CD14-positive monocyte (primary cell): ENCODE results near the gene CDH4. TPM values are rescaled to one million over a fixed set of nuclear protein-coding genes. Genes with fewer than 3 reads are reported as not detected.

ENCODE experiments used
- DNase-seq, 3 donors: peaks; one replicate each; pipeline ENCODE4 v3.0.0-alpha.2; 2011 to 2022
- H2AFZ ChIP-seq: 2 replicates; pipeline ENCODE4 v1.6.0; 2012; ENCODE audit warnings: mild to moderate bottlenecking, low read depth, low read length, inconsistent platforms; ENCODE audit not compliant: insufficient read depth, poor library complexity, severe bottlenecking
- H3K27ac ChIP-seq, 2 donors: 1 replicate in 1 of 2; 2 replicates in 1 of 2; pipeline ENCODE4 v1.5.1; 2012 to 2013; ENCODE audit warnings: low read length in 2 of 2, control low read depth in 1 of 2, inconsistent platforms in 1 of 2, low read depth in 1 of 2, mild to moderate bottlenecking in 1 of 2
- H3K27me3 ChIP-seq, 2 donors: one replicate each; pipeline versions ENCODE4 v1.6.0 to v1.6.1; 2011 to 2013; ENCODE audit warnings: low read length in 2 of 2; ENCODE audit not compliant: control insufficient read depth in 2 of 2, insufficient read depth in 2 of 2
- H3K36me3 ChIP-seq, 2 donors: replicated peaks in 1 of 2; 1 replicate in 1 of 2; 2 replicates in 1 of 2; pipeline versions ENCODE4 v1.5.1 to v1.6.1; 2012 to 2013; ENCODE audit warnings: low read length in 2 of 2, control low read depth in 1 of 2, inconsistent platforms in 1 of 2, mild to moderate bottlenecking in 1 of 2; ENCODE audit not compliant: insufficient read depth in 2 of 2, control insufficient read depth in 1 of 2
- H3K4me1 ChIP-seq, 2 donors: 1 replicate in 1 of 2; 2 replicates in 1 of 2; pipeline versions ENCODE4 v1.5.1 to v1.6.1; 2012 to 2013; ENCODE audit warnings: low read length in 2 of 2, control low read depth in 1 of 2, inconsistent platforms in 1 of 2, mild to moderate bottlenecking in 1 of 2, moderate library complexity in 1 of 2; ENCODE audit not compliant: insufficient read depth in 2 of 2, control insufficient read depth in 1 of 2
- H3K4me2 ChIP-seq: replicated peaks from 2 replicates; pipeline ENCODE3; 2012; ENCODE audit warnings: low read length, moderate library complexity, mild to moderate bottlenecking; ENCODE audit not compliant: poor library complexity, severe bottlenecking; ENCODE audit errors: extremely low read depth
- H3K4me3 ChIP-seq, 3 experiments: fragments of 200-600 bp in 1 of 3; sonication (generic) in 1 of 3; replicated peaks in 1 of 3; 1 replicate in 2 of 3; 2 replicates in 1 of 3; pipeline ENCODE4 v1.5.1; 2011 to 2013; ENCODE audit warnings: low read length in 3 of 3, mild to moderate bottlenecking in 3 of 3, control low read depth in 2 of 3, low read depth in 2 of 3, inconsistent platforms in 1 of 3, moderate library complexity in 1 of 3
- H3K79me2 ChIP-seq: 2 replicates; pipeline ENCODE4 v1.6.0; 2012; ENCODE audit warnings: mild to moderate bottlenecking, control low read depth, inconsistent platforms, low read length, moderate library complexity; ENCODE audit not compliant: insufficient read depth
- H3K9ac ChIP-seq: 2 replicates; pipeline ENCODE4 v1.6.0; 2017; ENCODE audit warnings: low read length, mild to moderate bottlenecking; ENCODE audit not compliant: insufficient read depth, poor library complexity, severe bottlenecking
- H3K9me3 ChIP-seq, 2 donors: replicated peaks in 1 of 2; 1 replicate in 1 of 2; 2 replicates in 1 of 2; pipeline versions ENCODE4 v1.5.1 to v1.6.1; 2012 to 2013; ENCODE audit warnings: low read length in 2 of 2, control low read depth in 1 of 2; ENCODE audit not compliant: control insufficient read depth in 1 of 2, insufficient read depth in 1 of 2
- H4K20me1 ChIP-seq: 2 replicates; pipeline ENCODE4 v1.6.0; 2012; ENCODE audit warnings: mild to moderate bottlenecking, low read length, control low read depth, moderate library complexity; ENCODE audit not compliant: insufficient read depth
- H3K27ac Mint-ChIP-seq, 7 donors: one replicate each; pipeline ENCODE4 v1.8.0; 2020; ENCODE audit warnings: mild to moderate bottlenecking in 7 of 7, mixed read lengths in 7 of 7, moderate library complexity in 6 of 7, inconsistent platforms in 2 of 7
- H3K27me3 Mint-ChIP-seq, 3 donors: one replicate each; pipeline ENCODE4 v1.8.0; 2021 to 2022; ENCODE audit warnings: low read depth in 3 of 3, mild to moderate bottlenecking in 3 of 3, mixed read lengths in 3 of 3, moderate library complexity in 3 of 3, inconsistent platforms in 1 of 3
- H3K36me3 Mint-ChIP-seq, 2 donors: one replicate each; pipeline ENCODE4 v1.8.0; 2020; ENCODE audit warnings: mixed read lengths in 2 of 2, inconsistent platforms in 1 of 2, mild to moderate bottlenecking in 1 of 2
- H3K4me1 Mint-ChIP-seq: one replicate; pipeline ENCODE4 v1.8.0; 2020; ENCODE audit warnings: mild to moderate bottlenecking, mixed read lengths
- H3K4me3 Mint-ChIP-seq, 2 donors: one replicate each; pipeline ENCODE4 v1.8.0; 2020; ENCODE audit warnings: mild to moderate bottlenecking in 2 of 2, mixed read lengths in 2 of 2, moderate library complexity in 1 of 2
- H3K9me3 Mint-ChIP-seq, 7 donors: one replicate each; pipeline ENCODE4 v1.8.0; 2020 to 2022; ENCODE audit warnings: mixed read lengths in 7 of 7, mild to moderate bottlenecking in 6 of 7, moderate library complexity in 6 of 7, inconsistent platforms in 2 of 7
- CTCF ChIP-seq: fragments of 200-600 bp; IDR thresholded peaks from one replicate; pipeline ENCODE4 v1.8.0; 2022; ENCODE audit warnings: antibody characterized with exemption, mild to moderate bottlenecking
- whole genome bisulfite sequencing: methylation state at CpG from one replicate; pipeline ENCODE4 v1.1.5; 2013; ENCODE audit warnings: missing lambda C conversion rate; ENCODE audit not compliant: insufficient coverage; 5-methylcytosine and 5-hydroxymethylcytosine counted together
- intact Hi-C, 2 donors: fragments of 100-400 bp; cut with micrococcal nuclease; formaldehyde crosslinking; loops; one replicate each; pipeline versions ENCODE4 v1.15.0 to v1.15.1; 2023
- polyA plus RNA-seq, 3 donors: library from polyadenylated mRNA; depleted of rRNA in 1 of 3; unstranded in 2 of 3; stranded (reverse) in 1 of 3; fragments of 300-500 nt in 2 of 3; fragments of >200 nt in 1 of 3; fragmentation: Illumina TruSeq in 2 of 3; gene quantifications; 1 replicate in 2 of 3; 2 replicates in 1 of 3; pipeline ENCODE4 v1.2.3, GENCODE V29; 2012 to 2021

The CDH4 gene
- polyA plus RNA-seq, 3 donors = not detected

GRCh38 chr20:61260905-61261304 is 8.8 kb downstream of the CDH4 start:
- Mint-ChIP-seq H3K36me3 (no peaks in the 10 kb centered on the region), H3K27ac (no peak overlapping the region), H3K27me3 (peaks cover 8 to 14% (median 13%) of the 10 kb centered on the region in 3 donors), H3K4me1 (peaks cover 4% of the 10 kb centered on the region), H3K9me3 (peaks cover 0 to 16% (median 5%) of the 10 kb centered on the region in 7 donors), H3K4me3 (no peak overlapping the region)
- Histone ChIP-seq H2AFZ (no peak overlapping the region), H3K9ac (no peak overlapping the region), H4K20me1 (no peaks in the 10 kb centered on the region), H3K27ac (no peak overlapping the region), H3K4me1 (no peaks in the 10 kb centered on the region), H3K36me3 (no peaks in the 10 kb centered on the region), H3K27me3 (peaks cover 3 to 4% of the 10 kb centered on the region in 2 donors), H3K9me3 (peaks cover 0 to 9% of the 10 kb centered on the region in 2 donors), H3K79me2 (no peaks in the 10 kb centered on the region), H3K4me2 (no peak overlapping the region), H3K4me3 (no peak overlapping the region)
- no peak for DNase-seq
- intact Hi-C loops = loop anchor here (10.0 kb wide), 1 partner anchor 1046 kb away; no protein-coding TSS in a partner anchor
- no peak for TF ChIP-seq CTCF
- WGBS = 88% methylated on average over 6 of the region's 7 CpGs

GRCh38 chr20:61262036-61262435 is 10.0 kb downstream of the CDH4 start:
- WGBS = 95% methylated on average over 16 of the region's 18 CpGs

More at GRCh38 chr20:61262036-61262435, 10.0 kb downstream of the CDH4 start:
- intact Hi-C loops = loop anchor here (10.0 kb wide), 1 partner anchor 1047 kb away; no protein-coding TSS in a partner anchor
- Histone ChIP-seq H3K9ac (no peak overlapping the region), H3K36me3 (no peaks in the 10 kb centered on the region), H3K4me1 (no peaks in the 10 kb centered on the region), H3K9me3 (peaks cover 0 to 9% of the 10 kb centered on the region in 2 donors), H3K4me2 (no peak overlapping the region), H4K20me1 (no peaks in the 10 kb centered on the region), H2AFZ (no peak overlapping the region), H3K27ac (no peak overlapping the region), H3K4me3 (no peak overlapping the region), H3K79me2 (no peaks in the 10 kb centered on the region), H3K27me3 (no peaks in the 10 kb centered on the region)
- Mint-ChIP-seq H3K36me3 (no peaks in the 10 kb centered on the region), H3K4me1 (peaks cover 4% of the 10 kb centered on the region), H3K4me3 (no peak overlapping the region), H3K9me3 (peaks cover 0 to 16% (median 5%) of the 10 kb centered on the region in 7 donors), H3K27ac (no peak overlapping the region), H3K27me3 (peaks cover 7% of the 10 kb centered on the region in 3 donors)
- TF ChIP-seq CTCF = no peak
- DNase-seq = no peak
